ENCODE results near the gene APP. TPM values are rescaled to one million over a fixed set of nuclear protein-coding genes. Genes with fewer than 3 reads are reported as not detected.
"Not testable (repeated sequence)": the region's sequence is repeated elsewhere in the genome, so short reads cannot be mapped to it uniquely, and the experiment has no call there.

The APP gene
- polyA plus RNA-seq, 2 donors, result 28.6 to 81.7 TPM

- not testable (repeated sequence) for H3K9me3 ChIP-seq (ENCODE audit: control insufficient read depth in 2 of 2, insufficient read depth in 1 of 2, low read depth in 1 of 2, low read length in 1 of 2); H3K36me3 ChIP-seq (ENCODE audit: control insufficient read depth in 2 of 2, insufficient read depth in 2 of 2, low read length in 1 of 2); H3K27me3 ChIP-seq (ENCODE audit: control insufficient read depth in 1 of 2, insufficient read depth in 2 of 2, low read length in 2 of 2); H3K4me3 ChIP-seq (ENCODE audit: low read depth in 1 of 2, low read length in 2 of 2); H3K4me1 ChIP-seq (ENCODE audit: control insufficient read depth in 2 of 2, insufficient read depth in 2 of 2, low read length in 1 of 2); H3K27ac ChIP-seq (ENCODE audit: low read depth in 2 of 2, low read length in 1 of 2)
- WGBS, 2 donors, result 85 to 87% methylated on average over 4 of the region's 4 CpGs
Measured at GRCh38 chr21:26023406-26023805, 147.2 kb downstream of the APP start.

DNA sequence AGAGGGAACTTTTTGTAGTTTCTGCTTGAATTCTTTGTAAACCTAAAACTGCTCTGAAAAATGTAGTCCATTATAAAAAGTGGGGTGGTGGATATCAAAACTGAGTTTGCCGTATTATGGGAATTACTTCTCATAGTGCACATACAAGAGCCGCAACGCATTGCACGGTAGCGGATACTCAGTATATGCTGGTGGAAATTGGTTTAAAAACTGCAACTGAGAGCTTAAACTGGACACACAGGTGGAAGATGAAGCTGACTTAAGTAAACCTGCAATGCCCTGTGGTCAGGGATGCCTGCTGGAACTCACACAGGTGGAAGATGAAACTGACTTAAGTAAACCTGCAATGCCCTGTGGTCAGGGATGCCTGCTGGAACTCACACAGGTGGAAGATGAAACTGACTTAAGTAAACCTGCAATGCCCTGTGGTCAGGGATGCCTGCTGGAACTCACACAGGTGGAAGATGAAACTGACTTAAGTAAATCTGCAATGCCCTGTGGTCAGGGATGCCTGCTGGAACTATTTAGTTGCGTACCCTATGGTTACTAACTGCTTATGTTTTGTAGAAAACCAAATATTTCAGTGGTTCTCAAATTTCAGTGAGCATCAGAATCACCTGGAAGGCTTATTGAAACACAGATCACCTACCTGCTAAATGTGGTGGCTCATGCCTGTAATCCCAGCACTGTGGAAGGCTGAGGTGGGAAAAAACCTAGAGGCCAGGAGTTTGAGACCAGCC is 147.8 kb downstream of the APP start:
- not testable (repeated sequence) for H3K9me3 ChIP-seq (ENCODE audit: control insufficient read depth in 2 of 2, insufficient read depth in 1 of 2, low read depth in 1 of 2, low read length in 1 of 2); H3K27me3 ChIP-seq (ENCODE audit: control insufficient read depth in 1 of 2, insufficient read depth in 2 of 2, low read length in 2 of 2); H3K27ac ChIP-seq (ENCODE audit: low read depth in 2 of 2, low read length in 1 of 2); H3K4me3 ChIP-seq (ENCODE audit: low read depth in 1 of 2, low read length in 2 of 2); H3K4me1 ChIP-seq (ENCODE audit: control insufficient read depth in 2 of 2, insufficient read depth in 2 of 2, low read length in 1 of 2); H3K36me3 ChIP-seq (ENCODE audit: control insufficient read depth in 2 of 2, insufficient read depth in 2 of 2, low read length in 1 of 2)
- whole genome bisulfite sequencing, 2 donors, result 97 to 98% methylated on average over 6 of the region's 6 CpGs

DNA sequence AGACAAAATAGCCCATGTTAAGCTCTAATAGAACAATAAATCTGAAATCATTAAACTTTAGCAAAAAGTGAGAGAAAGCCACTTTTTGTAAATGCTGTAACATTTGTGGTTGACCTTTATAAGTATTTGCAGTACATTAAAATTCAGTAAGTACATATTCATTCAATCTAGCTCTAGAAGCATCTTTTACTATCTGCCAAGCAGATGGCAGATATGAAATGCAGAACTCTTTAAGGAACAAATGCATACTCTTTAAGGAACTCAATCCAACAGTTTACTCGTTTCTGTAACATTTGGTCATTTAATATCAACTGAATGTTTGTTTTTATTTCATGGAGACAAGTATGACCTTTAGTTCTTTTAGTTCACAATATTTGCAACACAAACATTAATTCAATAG is 150.1 kb downstream of the APP start:
- Histone ChIP-seq H3K27me3 (ENCODE audit: control insufficient read depth in 1 of 2, insufficient read depth in 2 of 2, low read length in 2 of 2) (no peaks in the 10 kb centered on the region), H3K36me3 (ENCODE audit: control insufficient read depth in 2 of 2, insufficient read depth in 2 of 2, low read length in 1 of 2) (no peaks in the 10 kb centered on the region), H3K4me3 (ENCODE audit: low read depth in 1 of 2, low read length in 2 of 2) (no peak overlapping the region), H3K9me3 (ENCODE audit: control insufficient read depth in 2 of 2, insufficient read depth in 1 of 2, low read depth in 1 of 2, low read length in 1 of 2) (no peaks in the 10 kb centered on the region), H3K27ac (ENCODE audit: low read depth in 2 of 2, low read length in 1 of 2) (no peak overlapping the region), H3K4me1 (ENCODE audit: control insufficient read depth in 2 of 2, insufficient read depth in 2 of 2, low read length in 1 of 2) (no peaks in the 10 kb centered on the region)
- 63 to 81% methylated on average over 1 of the region's 1 CpG for WGBS, 2 donors

GRCh38 chr21:26020081-26020480 is 150.5 kb downstream of the APP start:
- H3K9me3 ChIP-seq (ENCODE audit: control insufficient read depth in 2 of 2, insufficient read depth in 1 of 2, low read depth in 1 of 2, low read length in 1 of 2), result no peaks in the 10 kb centered on the region
- no peaks in the 10 kb centered on the region for H3K4me1 ChIP-seq (ENCODE audit: control insufficient read depth in 2 of 2, insufficient read depth in 2 of 2, low read length in 1 of 2)
- H3K4me3 ChIP-seq (ENCODE audit: low read depth in 1 of 2, low read length in 2 of 2), result no peak overlapping the region
- no peak overlapping the region for H3K27ac ChIP-seq (ENCODE audit: low read depth in 2 of 2, low read length in 1 of 2)
- H3K27me3 ChIP-seq (ENCODE audit: control insufficient read depth in 1 of 2, insufficient read depth in 2 of 2, low read length in 2 of 2), result no peaks in the 10 kb centered on the region
- 93 to 95% methylated on average over 4 of the region's 4 CpGs for WGBS, 2 donors
- no peaks in the 10 kb centered on the region for H3K36me3 ChIP-seq (ENCODE audit: control insufficient read depth in 2 of 2, insufficient read depth in 2 of 2, low read length in 1 of 2)

DNA sequence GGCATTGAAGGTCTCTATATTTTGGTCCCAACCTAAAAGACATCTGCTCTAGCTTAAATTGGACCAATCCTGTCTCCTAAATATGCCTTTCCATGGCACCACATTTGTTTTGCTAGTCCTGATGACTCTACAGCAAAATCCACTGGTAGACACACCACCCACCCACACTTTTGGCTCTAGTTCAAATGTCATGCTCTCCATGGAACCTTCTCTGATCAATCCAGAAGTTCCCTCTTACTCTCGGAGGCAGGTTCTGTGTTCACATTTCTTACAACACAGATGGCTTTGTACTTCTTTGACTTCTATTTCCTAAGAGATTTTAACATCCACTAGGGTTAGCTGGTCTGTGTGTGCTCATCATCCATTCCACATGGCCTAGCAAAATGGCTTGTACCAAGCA is 151.3 kb downstream of the APP start:
- Histone ChIP-seq H3K27ac (ENCODE audit: low read depth in 2 of 2, low read length in 1 of 2) (no peak overlapping the region), H3K9me3 (ENCODE audit: control insufficient read depth in 2 of 2, insufficient read depth in 1 of 2, low read depth in 1 of 2, low read length in 1 of 2) (no peaks in the 10 kb centered on the region), H3K36me3 (ENCODE audit: control insufficient read depth in 2 of 2, insufficient read depth in 2 of 2, low read length in 1 of 2) (no peaks in the 10 kb centered on the region), H3K27me3 (ENCODE audit: control insufficient read depth in 1 of 2, insufficient read depth in 2 of 2, low read length in 2 of 2) (no peaks in the 10 kb centered on the region), H3K4me1 (ENCODE audit: control insufficient read depth in 2 of 2, insufficient read depth in 2 of 2, low read length in 1 of 2) (no peaks in the 10 kb centered on the region), H3K4me3 (ENCODE audit: low read depth in 1 of 2, low read length in 2 of 2) (no peak overlapping the region)
- WGBS, 2 donors, result 84 to 93% methylated on average over 1 of the region's 1 CpG

DNA sequence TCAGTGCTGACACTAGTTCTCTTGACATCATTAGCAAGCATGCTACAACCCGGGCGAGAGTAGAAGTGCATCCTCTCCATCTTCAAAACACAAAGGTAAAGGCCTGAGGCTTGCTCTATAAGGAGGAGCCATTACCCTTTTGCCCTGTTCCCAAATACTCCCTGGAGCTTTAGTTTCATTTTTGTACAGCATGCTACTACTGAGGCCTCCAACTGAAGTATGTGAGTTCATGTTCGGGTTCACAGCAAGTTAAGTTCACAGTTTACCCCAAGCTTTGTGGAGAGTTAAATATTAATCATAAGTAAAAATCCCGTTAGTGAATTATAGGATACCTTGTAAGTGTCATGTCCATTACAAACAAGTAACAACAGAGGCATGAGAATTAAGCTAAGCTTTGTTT is 156.6 kb downstream of the APP start:
- 64 to 72% methylated on average over 4 of the region's 4 CpGs for WGBS, 2 donors
- H3K9me3 ChIP-seq (ENCODE audit: control insufficient read depth in 2 of 2, insufficient read depth in 1 of 2, low read depth in 1 of 2, low read length in 1 of 2), result no peaks in the 10 kb centered on the region
- no peaks in the 10 kb centered on the region for H3K36me3 ChIP-seq (ENCODE audit: control insufficient read depth in 2 of 2, insufficient read depth in 2 of 2, low read length in 1 of 2)
- no peak overlapping the region for H3K27ac ChIP-seq (ENCODE audit: low read depth in 2 of 2, low read length in 1 of 2)
- H3K4me3 ChIP-seq (ENCODE audit: low read depth in 1 of 2, low read length in 2 of 2), result no peak overlapping the region
- no peaks in the 10 kb centered on the region for H3K27me3 ChIP-seq (ENCODE audit: control insufficient read depth in 1 of 2, insufficient read depth in 2 of 2, low read length in 2 of 2)
- H3K4me1 ChIP-seq (ENCODE audit: control insufficient read depth in 2 of 2, insufficient read depth in 2 of 2, low read length in 1 of 2), result no peaks in the 10 kb centered on the region

- not testable (repeated sequence) for H3K9me3 ChIP-seq (ENCODE audit: control insufficient read depth in 2 of 2, insufficient read depth in 1 of 2, low read depth in 1 of 2, low read length in 1 of 2); H3K27me3 ChIP-seq (ENCODE audit: control insufficient read depth in 1 of 2, insufficient read depth in 2 of 2, low read length in 2 of 2); H3K4me1 ChIP-seq (ENCODE audit: control insufficient read depth in 2 of 2, insufficient read depth in 2 of 2, low read length in 1 of 2); H3K4me3 ChIP-seq (ENCODE audit: low read depth in 1 of 2, low read length in 2 of 2); H3K27ac ChIP-seq (ENCODE audit: low read depth in 2 of 2, low read length in 1 of 2); H3K36me3 ChIP-seq (ENCODE audit: control insufficient read depth in 2 of 2, insufficient read depth in 2 of 2, low read length in 1 of 2)
- WGBS, 2 donors, result 52 to 69% methylated on average over 4 of the region's 4 CpGs
Measured at GRCh38 chr21:26012482-26012881, 158.1 kb downstream of the APP start.

DNA sequence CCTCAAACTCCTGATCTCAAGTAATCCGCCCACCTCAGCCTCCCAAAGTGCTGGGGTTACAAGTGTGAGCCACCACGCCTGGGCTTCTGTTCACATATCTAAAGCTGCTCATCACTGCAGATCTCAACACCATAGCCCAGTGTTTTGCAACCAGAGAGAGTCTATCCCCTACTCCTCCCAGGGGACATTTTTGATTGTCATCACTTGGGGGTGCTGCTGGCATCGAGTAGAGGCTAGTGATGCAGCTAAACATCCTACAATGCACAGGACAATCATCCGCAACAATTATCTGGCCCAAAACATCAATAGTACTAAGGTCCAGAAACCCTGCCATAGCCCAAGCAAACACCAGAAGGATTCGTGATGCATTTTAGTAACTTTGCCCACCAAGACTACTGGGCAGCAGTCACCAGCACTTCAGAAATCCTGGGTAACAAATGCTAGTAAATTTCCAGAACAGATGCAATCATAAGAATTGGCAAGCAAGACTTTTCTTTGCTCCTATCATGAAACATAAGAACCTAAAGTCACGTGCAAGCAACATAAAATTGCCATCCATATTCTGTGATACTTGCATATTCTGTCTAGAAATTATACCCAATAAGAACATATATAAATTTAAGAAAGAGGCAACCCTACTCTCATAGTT is 159.2 kb downstream of the APP start:
- no peak overlapping the region for H3K27ac ChIP-seq (ENCODE audit: low read depth in 2 of 2, low read length in 1 of 2)
- 94 to 95% methylated on average over 6 of the region's 6 CpGs for WGBS, 2 donors
- H3K36me3 ChIP-seq (ENCODE audit: control insufficient read depth in 2 of 2, insufficient read depth in 2 of 2, low read length in 1 of 2), result no peaks in the 10 kb centered on the region
- no peaks in the 10 kb centered on the region for H3K9me3 ChIP-seq (ENCODE audit: control insufficient read depth in 2 of 2, insufficient read depth in 1 of 2, low read depth in 1 of 2, low read length in 1 of 2)
- no peaks in the 10 kb centered on the region for H3K4me1 ChIP-seq (ENCODE audit: control insufficient read depth in 2 of 2, insufficient read depth in 2 of 2, low read length in 1 of 2)
- H3K4me3 ChIP-seq (ENCODE audit: low read depth in 1 of 2, low read length in 2 of 2), result no peak overlapping the region
- no peaks in the 10 kb centered on the region for H3K27me3 ChIP-seq (ENCODE audit: control insufficient read depth in 1 of 2, insufficient read depth in 2 of 2, low read length in 2 of 2)

GRCh38 chr21:26007951-26008498 is 162.5 kb downstream of the APP start:
- H3K4me1 ChIP-seq (ENCODE audit: control insufficient read depth in 2 of 2, insufficient read depth in 2 of 2, low read length in 1 of 2), result peaks cover 0 to 2% of the 10 kb centered on the region in 2 donors
- no peak overlapping the region for H3K27ac ChIP-seq (ENCODE audit: low read depth in 2 of 2, low read length in 1 of 2)
- H3K27me3 ChIP-seq (ENCODE audit: control insufficient read depth in 1 of 2, insufficient read depth in 2 of 2, low read length in 2 of 2), result no peaks in the 10 kb centered on the region
- no peaks in the 10 kb centered on the region for H3K9me3 ChIP-seq (ENCODE audit: control insufficient read depth in 2 of 2, insufficient read depth in 1 of 2, low read depth in 1 of 2, low read length in 1 of 2)
- WGBS, 2 donors, result 65 to 71% methylated on average over 8 of the region's 8 CpGs
- H3K4me3 ChIP-seq (ENCODE audit: low read depth in 1 of 2, low read length in 2 of 2), result no peak overlapping the region
- H3K36me3 ChIP-seq (ENCODE audit: control insufficient read depth in 2 of 2, insufficient read depth in 2 of 2, low read length in 1 of 2), result no peaks in the 10 kb centered on the region

DNA sequence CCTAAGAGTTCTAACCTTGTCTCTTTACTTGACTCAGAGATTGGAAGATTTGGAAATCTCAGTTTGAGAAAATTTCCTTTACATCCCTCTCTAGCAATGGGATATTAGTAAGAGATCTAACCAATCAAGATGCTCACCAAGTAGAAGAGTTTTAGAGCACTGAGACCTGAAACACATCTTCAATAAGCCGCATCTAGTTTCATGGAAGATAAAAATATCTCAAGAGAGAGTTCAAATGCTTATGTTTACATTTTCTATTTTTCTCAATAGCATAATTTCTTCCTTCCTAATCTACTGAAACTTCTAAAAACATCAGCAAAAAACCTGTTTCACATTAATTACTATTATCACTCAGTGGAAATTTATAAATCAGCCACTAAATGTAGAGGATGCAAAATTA is 165.1 kb downstream of the APP start:
- H3K36me3 ChIP-seq (ENCODE audit: control insufficient read depth in 2 of 2, insufficient read depth in 2 of 2, low read length in 1 of 2), result no peaks in the 10 kb centered on the region
- H3K4me1 ChIP-seq (ENCODE audit: control insufficient read depth in 2 of 2, insufficient read depth in 2 of 2, low read length in 1 of 2), result peaks cover 0 to 2% of the 10 kb centered on the region in 2 donors
- no peaks in the 10 kb centered on the region for H3K9me3 ChIP-seq (ENCODE audit: control insufficient read depth in 2 of 2, insufficient read depth in 1 of 2, low read depth in 1 of 2, low read length in 1 of 2)
- no peak overlapping the region for H3K4me3 ChIP-seq (ENCODE audit: low read depth in 1 of 2, low read length in 2 of 2)
- no peak overlapping the region for H3K27ac ChIP-seq (ENCODE audit: low read depth in 2 of 2, low read length in 1 of 2)
- WGBS, 2 donors, result 96 to 98% methylated on average over 1 of the region's 1 CpG
- no peaks in the 10 kb centered on the region for H3K27me3 ChIP-seq (ENCODE audit: control insufficient read depth in 1 of 2, insufficient read depth in 2 of 2, low read length in 2 of 2)

All from esophagus (tissue), 2 donors.